Testis (tissue), 2 donors: Measurements from ENCODE around the gene DENND2A.

Experiments used
- POLR2A ChIP-seq: fragments of 450-650 bp; IDR thresholded peaks from one replicate; pipeline ENCODE4 v1.6.1; 2017; ENCODE audit warnings: antibody characterized with exemption, mild to moderate bottlenecking, moderate library complexity
- TF ChIP-seq, protein P1 (sequence below), 3 experiments: fragments of 450-650 bp in 2 of 3; fragments of 200-600 bp in 1 of 3; sonication (generic) in 1 of 3; IDR thresholded peaks; one replicate each; pipeline ENCODE4 v1.5.1; 2016 to 2019; ENCODE audit warnings: antibody characterized with exemption in 3 of 3, mild to moderate bottlenecking in 2 of 3, moderate library complexity in 1 of 3

DNA sequence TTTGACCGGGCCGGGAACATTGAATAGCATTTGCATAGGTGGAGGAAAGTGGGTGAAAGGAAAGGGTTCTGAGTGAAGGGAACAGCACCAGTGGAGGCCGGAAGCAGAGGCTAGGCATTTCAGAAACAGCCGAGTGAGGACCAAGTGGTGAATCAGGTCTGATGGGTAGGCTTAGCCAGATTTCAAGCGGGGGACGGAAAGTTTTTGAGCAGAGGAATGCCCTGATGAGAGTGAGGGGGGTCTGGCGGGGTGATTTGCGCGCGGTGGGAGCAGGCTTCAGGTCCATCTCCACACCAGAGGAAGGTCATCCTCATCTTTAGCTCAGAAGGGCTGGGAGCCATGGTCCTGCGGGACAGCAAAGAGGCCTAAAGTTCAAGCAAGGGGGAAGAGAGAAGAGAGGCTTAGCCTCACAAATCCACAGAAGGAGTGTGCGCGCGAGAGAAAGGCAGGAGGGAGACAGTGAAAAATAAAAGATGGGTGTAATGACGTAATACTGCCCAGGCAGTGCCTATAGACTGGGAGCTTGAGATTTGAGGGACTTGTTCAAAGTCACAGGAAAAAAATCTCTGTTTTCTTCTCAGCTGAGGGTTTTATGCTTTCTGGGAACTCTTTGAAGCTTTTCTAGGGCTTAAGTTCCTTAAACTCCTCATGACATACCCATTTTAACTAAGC is 1.0 kb upstream of the DENND2A start:
- TF ChIP-seq, protein P1, sequence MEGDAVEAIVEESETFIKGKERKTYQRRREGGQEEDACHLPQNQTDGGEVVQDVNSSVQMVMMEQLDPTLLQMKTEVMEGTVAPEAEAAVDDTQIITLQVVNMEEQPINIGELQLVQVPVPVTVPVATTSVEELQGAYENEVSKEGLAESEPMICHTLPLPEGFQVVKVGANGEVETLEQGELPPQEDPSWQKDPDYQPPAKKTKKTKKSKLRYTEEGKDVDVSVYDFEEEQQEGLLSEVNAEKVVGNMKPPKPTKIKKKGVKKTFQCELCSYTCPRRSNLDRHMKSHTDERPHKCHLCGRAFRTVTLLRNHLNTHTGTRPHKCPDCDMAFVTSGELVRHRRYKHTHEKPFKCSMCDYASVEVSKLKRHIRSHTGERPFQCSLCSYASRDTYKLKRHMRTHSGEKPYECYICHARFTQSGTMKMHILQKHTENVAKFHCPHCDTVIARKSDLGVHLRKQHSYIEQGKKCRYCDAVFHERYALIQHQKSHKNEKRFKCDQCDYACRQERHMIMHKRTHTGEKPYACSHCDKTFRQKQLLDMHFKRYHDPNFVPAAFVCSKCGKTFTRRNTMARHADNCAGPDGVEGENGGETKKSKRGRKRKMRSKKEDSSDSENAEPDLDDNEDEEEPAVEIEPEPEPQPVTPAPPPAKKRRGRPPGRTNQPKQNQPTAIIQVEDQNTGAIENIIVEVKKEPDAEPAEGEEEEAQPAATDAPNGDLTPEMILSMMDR (IDR thresholded peaks at IDR 0.05) = no peak
- TF ChIP-seq POLR2A = no peak
